HG02610 (cell line): ENCODE measurements around the gene CMTM8.
A peak's percentile ranks its signal among the peaks of the same experiment; 100 is the strongest.

ENCODE experiments used
- ATAC-seq: cut with Tn5 transposase; IDR thresholded peaks from one replicate; pipeline ENCODE4 v1.9.1; 2021; ENCODE audit warnings: mild to moderate bottlenecking, moderate library complexity; ENCODE audit not compliant: unreplicated experiment

Gene CMTM8

GRCh38 chr3:32305361-32305876, 66.9 kb downstream of the CMTM8 start:
- no peak for ATAC-seq

- ATAC-seq, result no peak
Measured at GRCh38 chr3:32306072-32306471, 67.6 kb downstream of the CMTM8 start.

- no peak for ATAC-seq
Measured at GRCh38 chr3:32307591-32307990, 69.1 kb downstream of the CMTM8 start.

GRCh38 chr3:32308378-32308777, 69.9 kb downstream of the CMTM8 start:
- no peak for ATAC-seq

- peak; percentile 70 for ATAC-seq
Measured at GRCh38 chr3:32309654-32310242, 71.3 kb downstream of the CMTM8 start.

GRCh38 chr3:32310336-32310735, 71.9 kb downstream of the CMTM8 start:
- ATAC-seq, result no peak

- ATAC-seq, result no peak
Measured at GRCh38 chr3:32310918-32311839, 72.7 kb downstream of the CMTM8 start.

GRCh38 chr3:32312251-32312650, 73.8 kb downstream of the CMTM8 start:
- ATAC-seq, result no peak

- ATAC-seq, result no peak
Measured at GRCh38 chr3:32313169-32313568, 74.7 kb downstream of the CMTM8 start.

GRCh38 chr3:32313723-32314473, 75.4 kb downstream of the CMTM8 start:
- ATAC-seq, result no peak

- no peak for ATAC-seq
Measured at GRCh38 chr3:32315441-32315840, 77.0 kb downstream of the CMTM8 start.

GRCh38 chr3:32316319-32316718, 77.8 kb downstream of the CMTM8 start:
- no peak for ATAC-seq

- ATAC-seq, result no peak
Measured at GRCh38 chr3:32316976-32317375, 78.5 kb downstream of the CMTM8 start.

GRCh38 chr3:32319607-32320006, 81.1 kb downstream of the CMTM8 start:
- no peak for ATAC-seq

GRCh38 chr3:32320080-32320479, 81.6 kb downstream of the CMTM8 start:
- no peak for ATAC-seq

- no peak for ATAC-seq
Measured at GRCh38 chr3:32321095-32321790, 82.8 kb downstream of the CMTM8 start.

- no peak for ATAC-seq
Measured at GRCh38 chr3:32322311-32322710, 83.8 kb downstream of the CMTM8 start.

- ATAC-seq, result no peak
Measured at GRCh38 chr3:32323604-32324003, 85.1 kb downstream of the CMTM8 start.

- ATAC-seq, result no peak
Measured at GRCh38 chr3:32325201-32325600, 86.7 kb downstream of the CMTM8 start.

GRCh38 chr3:32325927-32326326, 87.4 kb downstream of the CMTM8 start:
- no peak for ATAC-seq

- no peak for ATAC-seq
Measured at GRCh38 chr3:32326795-32327194, 88.3 kb downstream of the CMTM8 start.
